Panc1 (cell line): Measurements from ENCODE around the gene NFYC. TPM values are rescaled to one million over a fixed set of nuclear protein-coding genes. Genes with fewer than 3 reads are reported as not detected.

Experiments used
- ATAC-seq: fragments of 200-7000 bp; cut with Tn5 transposase; 2 replicates; pipeline ENCODE4 v1.9.1; 2020; ENCODE audit warnings: mild to moderate bottlenecking, moderate library complexity
- BruUV-seq: library from RNA; stranded (reverse); fragments of 400-500 nt; replicated peaks from 2 replicates; lab custom pipeline; 2021; lab: Mats Ljungman, UMichigan
- CTCF ChIA-PET: fragments of 300-600 bp; sonication (Branson Sonifier 250); formaldehyde crosslinking; loops from one replicate; lab custom pipeline; 2022; ENCODE audit warnings: antibody characterized with exemption; lab: Charles Lee
- POLR2A ChIA-PET: fragments of 300-600 bp; sonication (Branson Sonifier 250); formaldehyde crosslinking; loops from one replicate; lab custom pipeline; 2022; ENCODE audit warnings: antibody characterized with exemption; lab: Charles Lee
- DNase-seq: peaks from one replicate; pipeline ENCODE4 v3.0.0-alpha.2; 2010; ENCODE audit warnings: low read depth, low spot score
- H3K27ac ChIP-seq: 2 replicates; pipeline ENCODE4 v1.5.1; 2011; ENCODE audit warnings: mild to moderate bottlenecking, low read length, inconsistent platforms
- H3K27me3 ChIP-seq: fragments of 200-500 bp; sonication (Bioruptor generic); 2 replicates; pipeline ENCODE4 v1.6.0; 2014; ENCODE audit warnings: low read length, inconsistent platforms; ENCODE audit not compliant: control insufficient read depth, insufficient read depth
- H3K36me3 ChIP-seq: fragments of 200-500 bp; sonication (Bioruptor generic); 2 replicates; pipeline ENCODE4 v1.5.1; 2014; ENCODE audit warnings: inconsistent platforms, mild to moderate bottlenecking, low read length, moderate library complexity; ENCODE audit not compliant: control insufficient read depth, insufficient read depth
- H3K4me1 ChIP-seq: 2 replicates; pipeline ENCODE4 v1.5.1; 2011; ENCODE audit warnings: inconsistent platforms, mild to moderate bottlenecking, low read length, moderate library complexity; ENCODE audit not compliant: control insufficient read depth, insufficient read depth
- H3K4me3 ChIP-seq, 2 experiments: 2 replicates each; pipeline ENCODE4 v1.5.1; 2011 to 2012; ENCODE audit warnings: low read depth in 2 of 2, low read length in 2 of 2, mild to moderate bottlenecking in 2 of 2, inconsistent platforms in 1 of 2, moderate library complexity in 1 of 2
- H3K9me3 ChIP-seq: fragments of 200-500 bp; sonication (Bioruptor generic); 2 replicates; pipeline ENCODE4 v1.5.1; 2014; ENCODE audit warnings: low read depth, mild to moderate bottlenecking, inconsistent platforms, low read length, moderate library complexity; ENCODE audit not compliant: control insufficient read depth, insufficient read depth
- CTCF ChIP-seq: fragments of 450-650 bp; IDR thresholded peaks from 2 replicates; pipeline ENCODE4 v1.5.1; 2017; ENCODE audit warnings: mild to moderate bottlenecking
- POLR2AphosphoS5 ChIP-seq: IDR thresholded peaks from 2 replicates; pipeline ENCODE4 v1.6.1; 2012; ENCODE audit warnings: mild to moderate bottlenecking, low read depth, low read length, moderate library complexity
- REST ChIP-seq, 2 experiments: IDR thresholded peaks; 2 replicates each; pipeline ENCODE4 v1.6.1; 2011 to 2012; ENCODE audit warnings: low read depth in 2 of 2, control low read depth in 1 of 2, low read length in 1 of 2, mild to moderate bottlenecking in 1 of 2, moderate library complexity in 1 of 2; ENCODE audit not compliant: insufficient read depth in 1 of 2
- SIN3A ChIP-seq: IDR thresholded peaks from 2 replicates; pipeline ENCODE4 v1.6.1; 2012; ENCODE audit warnings: low read depth, mild to moderate bottlenecking, low read length, moderate library complexity, borderline replicate concordance; ENCODE audit not compliant: insufficient read depth
- TCF7L2 ChIP-seq: IDR thresholded peaks from 2 replicates; pipeline ENCODE4 v1.6.1; 2011; ENCODE audit warnings: mild to moderate bottlenecking, low read depth, low read length, inconsistent platforms
- in situ Hi-C: cut with HindIII; loops from 2 replicates; pipeline ENCODE4 v1.10.0; 2016; ENCODE audit warnings: low sequenced_read_pairs, low pct_unique_long_range_greater_than_20kb
- intact Hi-C: fragments of 100-400 bp; cut with micrococcal nuclease; formaldehyde crosslinking; loops from one replicate; pipeline ENCODE4 v1.10.0; 2022; ENCODE audit not compliant: unreplicated experiment
- total RNA-seq: library from RNA; stranded (reverse); gene quantifications from one replicate; pipeline ENCODE4 v1.2.1, GENCODE V29; 2021; ENCODE audit not compliant: unreplicated experiment

Gene NFYC
- total RNA-seq, 1 experiment from 2014 or later: 81.9 TPM

DNA sequence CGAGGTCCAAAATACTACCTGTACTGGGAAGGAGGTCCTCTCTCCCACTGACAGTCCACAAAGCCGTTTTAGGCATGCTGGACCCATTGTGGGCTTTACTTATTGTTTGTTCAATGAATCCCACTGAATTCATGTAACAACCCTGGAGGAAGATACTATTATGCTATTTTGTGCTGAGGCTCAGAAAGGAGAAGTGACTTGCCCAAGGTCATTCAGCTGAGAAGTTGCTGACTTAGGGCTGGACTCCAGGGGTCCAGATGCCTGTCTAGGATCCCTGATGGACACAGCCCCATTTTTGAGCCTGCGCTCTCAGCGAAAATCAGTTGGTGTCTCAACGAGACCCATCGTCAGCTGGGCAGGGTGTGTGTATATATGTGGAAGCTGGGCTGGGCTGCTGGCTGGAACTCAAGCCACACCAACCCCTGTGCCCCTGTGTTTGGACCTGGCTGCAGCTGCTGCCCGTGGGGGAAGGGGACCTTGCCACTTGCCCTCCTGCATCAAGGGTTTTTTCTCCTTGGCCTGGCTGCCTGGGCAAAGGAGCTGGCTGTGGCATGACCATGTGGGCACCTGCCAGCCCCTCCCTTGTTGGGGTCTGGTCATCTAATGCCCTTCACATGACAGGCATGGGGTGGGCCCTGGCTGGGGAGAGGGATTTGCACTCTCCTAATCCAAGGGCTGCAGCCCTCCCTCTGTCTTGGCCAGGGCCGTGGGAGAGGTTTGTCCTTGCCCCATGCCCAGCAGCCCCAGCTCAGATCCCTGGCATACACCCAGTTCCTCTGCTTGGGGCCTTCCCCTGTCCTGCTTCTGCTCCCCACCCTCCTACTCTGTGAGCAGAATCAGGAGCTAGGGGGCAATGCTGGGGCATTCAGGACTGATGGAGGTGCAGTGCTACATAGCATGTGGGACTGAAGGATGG is 107.1 kb downstream of the NFYC start:
- TF ChIP-seq REST (IDR thresholded peaks at IDR 0.05; ENCODE audit: insufficient read depth in 1 of 2, low read depth in 2 of 2, low read length in 1 of 2): no peak
- no peak for TF ChIP-seq POLR2AphosphoS5
- no peak for TF ChIP-seq SIN3A
- TF ChIP-seq CTCF: no peak
- TF ChIP-seq TCF7L2: no peak
- BruUV-seq: no TSS peak
- Histone ChIP-seq H3K36me3 (no peaks in the 10 kb centered on the region), H3K9me3 (no peaks in the 10 kb centered on the region), H3K27me3 (no peaks in the 10 kb centered on the region), H3K4me3 (no peak overlapping the region), H3K27ac (no peak overlapping the region), H3K4me1 (peaks cover 13% of the 10 kb centered on the region)
- no peak for DNase-seq
- in situ Hi-C loops: no loop called here
- no peak for ATAC-seq
- ChIA-PET CTCF (no interaction called here), POLR2A (no interaction called here)
- intact Hi-C loops: no loop called here

DNA sequence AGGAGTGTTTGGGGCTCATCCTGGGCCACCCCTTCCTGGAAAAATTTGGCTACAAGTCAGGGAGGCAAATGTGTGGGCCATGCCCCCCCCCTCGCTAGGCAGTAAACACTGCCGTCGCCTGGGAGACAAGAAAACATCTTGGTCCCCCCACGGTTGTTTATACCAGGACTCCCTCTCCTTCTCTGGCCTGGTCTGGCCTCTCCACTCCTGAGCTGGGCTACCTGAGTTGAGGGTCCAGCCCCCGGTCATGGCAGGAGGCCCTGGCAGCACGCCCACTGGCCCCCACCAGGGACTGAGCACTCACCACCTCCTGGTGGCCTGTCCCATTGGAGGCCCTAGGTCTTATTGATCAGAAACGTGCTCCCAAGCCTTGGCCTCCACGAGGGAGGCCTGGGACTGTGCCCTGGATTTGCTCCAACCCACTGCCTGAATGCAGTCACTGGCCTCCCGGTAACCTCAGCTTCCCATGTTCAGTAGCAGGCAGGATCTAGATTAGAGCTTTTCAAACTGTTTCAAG is 107.9 kb downstream of the NFYC start:
- no peaks in the 10 kb centered on the region for H3K36me3 ChIP-seq
- H3K4me1 ChIP-seq: peaks cover 13% of the 10 kb centered on the region
- POLR2A ChIA-PET: no interaction called here
- intact Hi-C loops (no loop called here), in situ Hi-C loops (no loop called here)
- no peak for DNase-seq
- H3K4me3 ChIP-seq: no peak overlapping the region
- H3K9me3 ChIP-seq: no peaks in the 10 kb centered on the region
- no peak for TF ChIP-seq SIN3A
- no peak for TF ChIP-seq TCF7L2
- TF ChIP-seq REST (IDR thresholded peaks at IDR 0.05; ENCODE audit: insufficient read depth in 1 of 2, low read depth in 2 of 2, low read length in 1 of 2): no peak
- TF ChIP-seq CTCF: no peak
- TF ChIP-seq POLR2AphosphoS5: no peak
- no TSS peak for BruUV-seq
- no peak overlapping the region for H3K27ac ChIP-seq
- H3K27me3 ChIP-seq: no peaks in the 10 kb centered on the region
- CTCF ChIA-PET: no interaction called here
- no peak for ATAC-seq
